K562 (cell line): Measurements from ENCODE around the gene ETDC. TPM values are rescaled to one million over a fixed set of nuclear protein-coding genes. Genes with fewer than 3 reads are reported as not detected.
A peak's percentile ranks its signal among the peaks of the same experiment; 100 is the strongest.

Experiments used
- ATAC-seq: fragments of 200-7000 bp; cut with Tn5 transposase; 3 replicates; pipeline ENCODE4 v1.9.1; 2020; ENCODE audit warnings: moderate library complexity
- BruUV-seq: library from RNA; stranded (reverse); fragments of 400-500 nt; replicated peaks from 2 replicates; lab custom pipeline; 2021; lab: Mats Ljungman, UMichigan
- CTCF ChIA-PET: fragments of 300-600 bp; formaldehyde crosslinking; extraction: SDS; loops from one replicate; lab custom pipeline; 2021; ENCODE audit warnings: low intra/inter-chr PET ratio; lab: Yijun Ruan, JAX
- POLR2A ChIA-PET: fragments of 300-600, 350-650 bp; sonication (Branson Sonifier 250); formaldehyde crosslinking; extraction: SDS; loops from one replicate; lab custom pipeline; 2021; ENCODE audit warnings: antibody characterized with exemption, inconsistent platforms; lab: Yijun Ruan, JAX
- DNase-seq, 4 experiments: peaks; one replicate each; pipeline versions ENCODE4 v3.0.0 to v3.0.0-alpha.2; 2011 to 2018; ENCODE audit warnings: low spot score in 3 of 4, mixed read lengths in 3 of 4; ENCODE audit errors: extremely low read depth in 1 of 4
- FAIRE-seq: peaks from 2 replicates; lab custom pipeline; 2011; peaks lifted over from hg19 to GRCh38; lab: Jason Lieb, UNC
- H2AFZ ChIP-seq: 2 replicates; pipeline ENCODE4 v1.6.0; 2011; ENCODE audit warnings: low read depth, low read length, control low read depth, inconsistent platforms
- H3K27ac ChIP-seq: fragments of 200-600 bp; 3 replicates; pipeline ENCODE4 v1.8.0; 2011; ENCODE audit warnings: low read depth, mild to moderate bottlenecking, control low read depth, inconsistent platforms, low read length, moderate library complexity, mixed read lengths; ENCODE audit errors: extremely low read depth
- H3K27me3 ChIP-seq, 2 experiments: fragments of 300-600 bp in 1 of 2; 2 replicates in 1 of 2; 3 replicates in 1 of 2; pipeline versions ENCODE4 v1.6.0 to v1.8.0; 2011; ENCODE audit warnings: inconsistent platforms in 2 of 2, low read length in 2 of 2, mild to moderate bottlenecking in 1 of 2, mixed read lengths in 1 of 2, moderate library complexity in 1 of 2; ENCODE audit not compliant: control insufficient read depth in 2 of 2, insufficient read depth in 2 of 2
- H3K36me3 ChIP-seq: fragments of 300-600 bp; 3 replicates; pipeline ENCODE4 v1.8.0; 2011; ENCODE audit warnings: mild to moderate bottlenecking, low read length, inconsistent platforms; ENCODE audit not compliant: control insufficient read depth, insufficient read depth
- H3K4me1 ChIP-seq, 2 experiments: fragments of 200-600 bp in 1 of 2; replicated peaks in 1 of 2; 2 replicates in 1 of 2; 3 replicates in 1 of 2; pipeline versions ENCODE4 v1.5.1 to v1.8.0; 2011; ENCODE audit warnings: inconsistent platforms in 2 of 2, low read length in 2 of 2, mild to moderate bottlenecking in 1 of 2, mixed read lengths in 1 of 2, moderate library complexity in 1 of 2; ENCODE audit not compliant: control insufficient read depth in 2 of 2, insufficient read depth in 2 of 2
- H3K4me2 ChIP-seq: 2 replicates; pipeline ENCODE4 v1.6.1; 2011; ENCODE audit warnings: low read length, control low read depth, inconsistent platforms, mixed read lengths; ENCODE audit not compliant: insufficient read depth
- H3K4me3 ChIP-seq: fragments of 200-600 bp; sonication (generic), shearing (Covaris generic); 2 replicates; pipeline ENCODE4 v1.5.1; 2016; ENCODE audit warnings: control low read depth, inconsistent platforms
- H3K79me2 ChIP-seq: fragments of 200-600 bp; 3 replicates; pipeline ENCODE4 v1.8.0; 2011; ENCODE audit warnings: low read length, inconsistent platforms; ENCODE audit not compliant: control insufficient read depth, insufficient read depth
- H3K9ac ChIP-seq, 2 experiments: 2 replicates each; pipeline versions ENCODE4 v1.6.0 to v1.6.1; 2011; ENCODE audit warnings: low read depth in 2 of 2, low read length in 2 of 2, control low read depth in 1 of 2, inconsistent platforms in 1 of 2, mild to moderate bottlenecking in 1 of 2, mixed read lengths in 1 of 2; ENCODE audit not compliant: insufficient read depth in 1 of 2
- H3K9me1 ChIP-seq: one replicate; pipeline ENCODE4 v1.6.0; 2011; ENCODE audit warnings: inconsistent platforms, mild to moderate bottlenecking, low read length, moderate library complexity; ENCODE audit not compliant: control insufficient read depth, insufficient read depth
- H3K9me3 ChIP-seq: replicated peaks from 2 replicates; pipeline ENCODE4 v1.5.1; 2011; ENCODE audit warnings: low read depth, low read length, inconsistent platforms; ENCODE audit not compliant: control insufficient read depth, insufficient read depth
- H4K20me1 ChIP-seq: replicated peaks from 2 replicates; pipeline ENCODE4 v1.6.1; 2011; ENCODE audit warnings: low read length, inconsistent platforms, mixed read lengths; ENCODE audit not compliant: control insufficient read depth, insufficient read depth
- CEBPB ChIP-seq: fragments of 450-650 bp; IDR thresholded peaks from 2 replicates; pipeline ENCODE4 v1.6.1; 2016; ENCODE audit warnings: missing genetic modification characterization, missing compliant biosample characterization
- CTCF ChIP-seq, 3 experiments: IDR thresholded peaks in 2 of 3; conservative IDR thresholded peaks in 1 of 3; 2 replicates each; pipeline ENCODE4 v1.5.1; 2011 to 2012; ENCODE audit warnings: low read length in 3 of 3, mild to moderate bottlenecking in 3 of 3, control low read depth in 2 of 3, improper control_type of control experiment in 1 of 3, inconsistent platforms in 1 of 3, low read depth in 1 of 3, mixed read lengths in 1 of 3, moderate library complexity in 1 of 3; ENCODE audit not compliant: insufficient read depth in 2 of 3
- FOXP1 ChIP-seq: sonication (generic); formaldehyde crosslinking; IDR thresholded peaks from 2 replicates; pipeline ENCODE4 v1.8.0; 2022; ENCODE audit warnings: mild to moderate bottlenecking, missing genetic modification reagents
- WGBS: fragments of 100-300 bp; shearing (Covaris generic); methylation state at CpG from one replicate; pipeline ENCODE4 v1.1.6; 2016; ENCODE audit warnings: low coverage, mixed read lengths; ENCODE audit not compliant: insufficient coverage; ENCODE audit errors: missing lambda C conversion rate; 5-methylcytosine and 5-hydroxymethylcytosine counted together
- in situ Hi-C: fragments of 300-500 bp; cut with MboI; formaldehyde crosslinking; loops from 4 replicates; pipeline ENCODE4 v1.15.0; 2018; ENCODE audit warnings: inconsistent platforms, mixed read lengths
- intact Hi-C: fragments of 100-400 bp; cut with micrococcal nuclease; formaldehyde crosslinking; loops from 2 replicates; pipeline ENCODE4 v1.14.2; 2022
- polyA plus RNA-seq, 8 experiments: library from polyadenylated mRNA; depleted of rRNA in 4 of 8; stranded (reverse) in 5 of 8; unstranded in 3 of 8; fragments of >200 nt; fragmentation: Nextera tagmentation in 2 of 8; fragmentation: Illumina TruSeq in 1 of 8; extraction: Ambion mirVana in 2 of 8; extraction: Trizol in 1 of 8; gene quantifications; 2 replicates each; pipeline versions ENCODE4 v1.2.1 to v1.2.3, GENCODE V29; 2011 to 2014; ENCODE audit warnings: inconsistent platforms in 1 of 8, missing spikeins in 1 of 8
- total RNA-seq, 7 experiments: library from RNA; depleted of rRNA in 6 of 7; stranded (reverse); fragments of >200 nt in 6 of 7; fragmentation: Illumina TruSeq in 2 of 7; extraction: Trizol in 2 of 7; gene quantifications; 2 replicates each; pipeline versions ENCODE4 v1.2.1 to v1.2.3, GENCODE V29; 2011 to 2021; ENCODE audit warnings: low replicate concordance in 1 of 7

Gene ETDC
- total and polyA plus RNA-seq, 9 of the 15 experiments (the other 6 are each of a cell fraction or from before 2014, with no cell fraction given) = not detected

- no peak overlapping the region for H2AFZ ChIP-seq
- 61% methylated on average over 4 of the region's 6 CpGs for WGBS
- H3K4me1 ChIP-seq = peaks cover 12 to 22% of the 10 kb centered on the region in 2 experiments
- CTCF ChIA-PET = no interaction called here
- no peak overlapping the region for H3K4me3 ChIP-seq
- no TSS peak for BruUV-seq
- H3K9ac ChIP-seq = no peak overlapping the region
- H3K9me1 ChIP-seq = no peaks in the 10 kb centered on the region
- H4K20me1 ChIP-seq = no peaks in the 10 kb centered on the region
- H3K36me3 ChIP-seq = peaks cover 21% of the 10 kb centered on the region; the same call in 1 of the 3 replicates
- POLR2A ChIA-PET = no interaction called here
- no peak overlapping the region; the same call in 2 of the 3 replicates for H3K27ac ChIP-seq
- in situ Hi-C loops = no loop called here
- intact Hi-C loops = no loop called here
- no peaks in the 10 kb centered on the region for H3K27me3 ChIP-seq
- DNase-seq = peak in 2 of 4 experiments; percentile 7 to 23
- H3K79me2 ChIP-seq = peaks cover 26% of the 10 kb centered on the region
- no peaks in the 10 kb centered on the region for H3K9me3 ChIP-seq
- no peak for ATAC-seq
- no peak overlapping the region for H3K4me2 ChIP-seq
- FAIRE-seq = no peak
- TF ChIP-seq FOXP1 (CRISPR knock-in tag) (no peak), CTCF (IDR thresholded peaks at IDR 0.05 in 2 of 3, conservative IDR thresholded peaks at IDR 0.05 in 1 of 3; ENCODE audit: insufficient read depth in 2 of 3, low read depth in 1 of 3, low read length in 3 of 3) (peak in 1 of 3 experiments; percentile 17; a peak in 2 of 6 replicates), CEBPB (peak; percentile 69)
Observed at GRCh38 chrX:135346975-135347374, 37.7 kb downstream of the ETDC start.
